HEK293 (cell line): ENCODE results near the gene ROBO1.

Experiments used
- BCL11A ChIP-seq: fragments of 450-650 bp; formaldehyde crosslinking; IDR thresholded peaks from 2 replicates; pipeline ENCODE4 v1.5.1; 2016; ENCODE audit warnings: low read depth, missing biosample characterization, missing genetic modification characterization
- CTCF ChIP-seq: fragments of 450-650 bp; formaldehyde crosslinking; IDR thresholded peaks from 2 replicates; pipeline ENCODE4 v1.5.1; 2016; ENCODE audit warnings: missing biosample characterization, missing genetic modification characterization
- REPIN1 ChIP-seq: fragments of 450-650 bp; formaldehyde crosslinking; IDR thresholded peaks from 2 replicates; pipeline ENCODE4 v1.5.1; 2017; ENCODE audit warnings: missing biosample characterization, missing genetic modification characterization, low read depth
- REST ChIP-seq: fragments of 450-650 bp; formaldehyde crosslinking; IDR thresholded peaks from 2 replicates; pipeline ENCODE4 v1.5.1; 2016; ENCODE audit warnings: missing biosample characterization, missing genetic modification characterization
- TCF7L2 ChIP-seq: IDR thresholded peaks from 2 replicates; pipeline ENCODE4 v1.6.1; 2011; ENCODE audit warnings: low read depth, mild to moderate bottlenecking, inconsistent platforms, low read length, moderate library complexity, borderline replicate concordance
- YY1 ChIP-seq: fragments of 450-650 bp; formaldehyde crosslinking; IDR thresholded peaks from 2 replicates; pipeline ENCODE4 v1.5.1; 2018; ENCODE audit warnings: missing biosample characterization, missing genetic modification characterization
- ZNF121 ChIP-seq: fragments of 450-650 bp; formaldehyde crosslinking; IDR thresholded peaks from 2 replicates; pipeline ENCODE4 v1.5.1; 2016; ENCODE audit warnings: missing biosample characterization, missing genetic modification characterization
- ZNF302 ChIP-seq: fragments of 450-650 bp; formaldehyde crosslinking; IDR thresholded peaks from 2 replicates; pipeline ENCODE4 v1.5.1; 2016; ENCODE audit warnings: missing biosample characterization, missing genetic modification characterization, low read depth
- ZNF639 ChIP-seq: fragments of 450-650 bp; formaldehyde crosslinking; IDR thresholded peaks from 2 replicates; pipeline ENCODE4 v1.5.1; 2016; ENCODE audit warnings: missing biosample characterization, missing genetic modification characterization
- ZNF791 ChIP-seq: fragments of 450-650 bp; formaldehyde crosslinking; IDR thresholded peaks from 2 replicates; pipeline ENCODE4 v1.5.1; 2016; ENCODE audit warnings: missing biosample characterization, missing genetic modification characterization
- ZNF843 ChIP-seq: fragments of 450-650 bp; formaldehyde crosslinking; IDR thresholded peaks from 2 replicates; pipeline ENCODE4 v1.5.1; 2016; ENCODE audit warnings: missing biosample characterization, missing genetic modification characterization
- TF ChIP-seq, protein P1 (sequence below): IDR thresholded peaks from 2 replicates; pipeline ENCODE4 v1.6.1; 2011; ENCODE audit warnings: mild to moderate bottlenecking, low read depth, low read length, borderline replicate concordance
- TF ChIP-seq, protein P2 (sequence below): fragments of 450-650 bp; formaldehyde crosslinking; IDR thresholded peaks from 2 replicates; pipeline ENCODE4 v1.5.1; 2016; ENCODE audit warnings: missing biosample characterization, missing genetic modification characterization

DNA sequence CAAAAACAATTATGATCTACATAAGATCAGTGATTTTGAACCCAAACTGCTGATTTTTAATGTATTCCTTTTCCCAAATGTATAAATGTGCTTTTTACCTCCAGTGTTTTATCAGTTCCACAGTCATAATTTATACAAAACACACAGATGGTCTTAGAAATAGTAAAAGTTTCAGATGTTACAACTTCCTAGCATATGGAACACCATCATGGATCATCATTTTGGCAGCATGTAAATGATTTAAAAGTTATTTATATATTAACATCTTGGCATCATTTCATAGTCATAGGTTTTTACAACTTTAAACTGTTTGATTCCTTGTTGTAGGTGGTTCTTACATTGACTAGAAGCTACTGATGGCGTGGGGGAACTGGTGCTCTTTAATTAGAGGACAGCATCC lies 1025.3 kb downstream of the ROBO1 start:
- TF ChIP-seq CTCF (tag by site-specific recombination) (no peak), ZNF639 (tag by site-specific recombination) (no peak), REPIN1 (no peak), ZNF302 (tag by site-specific recombination) (no peak), ZNF121 (no peak), REST (tag by site-specific recombination) (no peak), BCL11A (tag by site-specific recombination) (no peak), ZNF791 (tag by site-specific recombination) (no peak), YY1 (tag by site-specific recombination) (no peak), ZNF843 (no peak), TCF7L2 (no peak)
- TF ChIP-seq, protein P1, sequence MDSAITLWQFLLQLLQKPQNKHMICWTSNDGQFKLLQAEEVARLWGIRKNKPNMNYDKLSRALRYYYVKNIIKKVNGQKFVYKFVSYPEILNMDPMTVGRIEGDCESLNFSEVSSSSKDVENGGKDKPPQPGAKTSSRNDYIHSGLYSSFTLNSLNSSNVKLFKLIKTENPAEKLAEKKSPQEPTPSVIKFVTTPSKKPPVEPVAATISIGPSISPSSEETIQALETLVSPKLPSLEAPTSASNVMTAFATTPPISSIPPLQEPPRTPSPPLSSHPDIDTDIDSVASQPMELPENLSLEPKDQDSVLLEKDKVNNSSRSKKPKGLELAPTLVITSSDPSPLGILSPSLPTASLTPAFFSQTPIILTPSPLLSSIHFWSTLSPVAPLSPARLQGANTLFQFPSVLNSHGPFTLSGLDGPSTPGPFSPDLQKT, result no peak
- TF ChIP-seq, protein P2, sequence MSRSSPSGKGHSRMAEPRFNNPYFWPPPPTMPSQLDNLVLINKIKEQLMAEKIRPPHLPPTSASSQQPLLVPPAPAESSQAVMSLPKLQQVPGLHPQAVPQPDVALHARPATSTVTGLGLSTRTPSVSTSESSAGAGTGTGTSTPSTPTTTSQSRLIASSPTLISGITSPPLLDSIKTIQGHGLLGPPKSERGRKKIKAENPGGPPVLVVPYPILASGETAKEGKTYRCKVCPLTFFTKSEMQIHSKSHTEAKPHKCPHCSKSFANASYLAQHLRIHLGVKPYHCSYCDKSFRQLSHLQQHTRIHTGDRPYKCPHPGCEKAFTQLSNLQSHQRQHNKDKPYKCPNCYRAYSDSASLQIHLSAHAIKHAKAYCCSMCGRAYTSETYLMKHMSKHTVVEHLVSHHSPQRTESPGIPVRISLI (tag by site-specific recombination), result no peak
